K562 (cell line): ENCODE results near the gene NEU1. TPM values are rescaled to one million over a fixed set of nuclear protein-coding genes. Genes with fewer than 3 reads are reported as not detected.

Experiments
- ATAC-seq: fragments of 200-7000 bp; cut with Tn5 transposase; 3 replicates; pipeline ENCODE4 v1.9.1; 2020; ENCODE audit warnings: moderate library complexity
- BruUV-seq: library from RNA; stranded (reverse); fragments of 400-500 nt; replicated peaks from 2 replicates; lab custom pipeline; 2021; lab: Mats Ljungman, UMichigan
- CTCF ChIA-PET: fragments of 300-600 bp; formaldehyde crosslinking; extraction: SDS; loops from one replicate; lab custom pipeline; 2021; ENCODE audit warnings: low intra/inter-chr PET ratio; lab: Yijun Ruan, JAX
- POLR2A ChIA-PET: fragments of 300-600, 350-650 bp; sonication (Branson Sonifier 250); formaldehyde crosslinking; extraction: SDS; loops from one replicate; lab custom pipeline; 2021; ENCODE audit warnings: antibody characterized with exemption, inconsistent platforms; lab: Yijun Ruan, JAX
- DNase-seq, 4 experiments: peaks; one replicate each; pipeline versions ENCODE4 v3.0.0 to v3.0.0-alpha.2; 2011 to 2018; ENCODE audit warnings: low spot score in 3 of 4, mixed read lengths in 3 of 4; ENCODE audit errors: extremely low read depth in 1 of 4
- FAIRE-seq: peaks from 2 replicates; lab custom pipeline; 2011; peaks lifted over from hg19 to GRCh38; lab: Jason Lieb, UNC
- H2AFZ ChIP-seq: 2 replicates; pipeline ENCODE4 v1.6.0; 2011; ENCODE audit warnings: low read depth, low read length, control low read depth, inconsistent platforms
- H3K27ac ChIP-seq: fragments of 200-600 bp; 3 replicates; pipeline ENCODE4 v1.8.0; 2011; ENCODE audit warnings: low read depth, mild to moderate bottlenecking, control low read depth, inconsistent platforms, low read length, moderate library complexity, mixed read lengths; ENCODE audit errors: extremely low read depth
- H3K27me3 ChIP-seq, 2 experiments: fragments of 300-600 bp in 1 of 2; 2 replicates in 1 of 2; 3 replicates in 1 of 2; pipeline versions ENCODE4 v1.6.0 to v1.8.0; 2011; ENCODE audit warnings: inconsistent platforms in 2 of 2, low read length in 2 of 2, mild to moderate bottlenecking in 1 of 2, mixed read lengths in 1 of 2, moderate library complexity in 1 of 2; ENCODE audit not compliant: control insufficient read depth in 2 of 2, insufficient read depth in 2 of 2
- H3K36me3 ChIP-seq: fragments of 300-600 bp; 3 replicates; pipeline ENCODE4 v1.8.0; 2011; ENCODE audit warnings: mild to moderate bottlenecking, low read length, inconsistent platforms; ENCODE audit not compliant: control insufficient read depth, insufficient read depth
- H3K4me1 ChIP-seq, 2 experiments: fragments of 200-600 bp in 1 of 2; replicated peaks in 1 of 2; 2 replicates in 1 of 2; 3 replicates in 1 of 2; pipeline versions ENCODE4 v1.5.1 to v1.8.0; 2011; ENCODE audit warnings: inconsistent platforms in 2 of 2, low read length in 2 of 2, mild to moderate bottlenecking in 1 of 2, mixed read lengths in 1 of 2, moderate library complexity in 1 of 2; ENCODE audit not compliant: control insufficient read depth in 2 of 2, insufficient read depth in 2 of 2
- H3K4me2 ChIP-seq: 2 replicates; pipeline ENCODE4 v1.6.1; 2011; ENCODE audit warnings: low read length, control low read depth, inconsistent platforms, mixed read lengths; ENCODE audit not compliant: insufficient read depth
- H3K4me3 ChIP-seq: fragments of 200-600 bp; sonication (generic), shearing (Covaris generic); 2 replicates; pipeline ENCODE4 v1.5.1; 2016; ENCODE audit warnings: control low read depth, inconsistent platforms
- H3K79me2 ChIP-seq: fragments of 200-600 bp; 3 replicates; pipeline ENCODE4 v1.8.0; 2011; ENCODE audit warnings: low read length, inconsistent platforms; ENCODE audit not compliant: control insufficient read depth, insufficient read depth
- H3K9ac ChIP-seq, 2 experiments: 2 replicates each; pipeline versions ENCODE4 v1.6.0 to v1.6.1; 2011; ENCODE audit warnings: low read depth in 2 of 2, low read length in 2 of 2, control low read depth in 1 of 2, inconsistent platforms in 1 of 2, mild to moderate bottlenecking in 1 of 2, mixed read lengths in 1 of 2; ENCODE audit not compliant: insufficient read depth in 1 of 2
- H3K9me1 ChIP-seq: one replicate; pipeline ENCODE4 v1.6.0; 2011; ENCODE audit warnings: inconsistent platforms, mild to moderate bottlenecking, low read length, moderate library complexity; ENCODE audit not compliant: control insufficient read depth, insufficient read depth
- H3K9me3 ChIP-seq: replicated peaks from 2 replicates; pipeline ENCODE4 v1.5.1; 2011; ENCODE audit warnings: low read depth, low read length, inconsistent platforms; ENCODE audit not compliant: control insufficient read depth, insufficient read depth
- H4K20me1 ChIP-seq: replicated peaks from 2 replicates; pipeline ENCODE4 v1.6.1; 2011; ENCODE audit warnings: low read length, inconsistent platforms, mixed read lengths; ENCODE audit not compliant: control insufficient read depth, insufficient read depth
- AFF4 ChIP-seq: sonication (generic); formaldehyde crosslinking; IDR thresholded peaks from 2 replicates; pipeline ENCODE4 v1.8.0; 2023; ENCODE audit warnings: mild to moderate bottlenecking, missing genetic modification reagents
- CSDE1 ChIP-seq, 2 experiments: fragments of 450-650 bp; IDR thresholded peaks; 2 replicates each; pipeline ENCODE4 v1.6.1; 2016; ENCODE audit warnings: mild to moderate bottlenecking in 1 of 2
- CXXC5 ChIP-seq: fragments of 250-450 bp; sonication (Bioruptor Pico); IDR thresholded peaks from 2 replicates; pipeline ENCODE4 v1.8.0; 2022; ENCODE audit warnings: inconsistent platforms, mild to moderate bottlenecking, moderate library complexity
- DDX20 ChIP-seq: fragments of 450-650 bp; IDR thresholded peaks from 2 replicates; pipeline ENCODE4 v1.6.1; 2016; ENCODE audit warnings: missing genetic modification characterization, low read depth, mild to moderate bottlenecking, missing compliant biosample characterization, moderate library complexity
- DMBX1 ChIP-seq: fragments of 250-450 bp; sonication (Bioruptor Pico); IDR thresholded peaks from 2 replicates; pipeline ENCODE4 v1.8.0; 2022; ENCODE audit warnings: inconsistent platforms, mild to moderate bottlenecking, moderate library complexity, borderline replicate concordance
- FOXK1 ChIP-seq: sonication (generic); formaldehyde crosslinking; IDR thresholded peaks from 2 replicates; pipeline ENCODE4 v1.8.0; 2022; ENCODE audit warnings: missing genetic modification reagents, mild to moderate bottlenecking, borderline replicate concordance
- FOXP1 ChIP-seq: sonication (generic); formaldehyde crosslinking; IDR thresholded peaks from 2 replicates; pipeline ENCODE4 v1.8.0; 2022; ENCODE audit warnings: mild to moderate bottlenecking, missing genetic modification reagents
- FOXP4 ChIP-seq: sonication (generic); formaldehyde crosslinking; IDR thresholded peaks from 2 replicates; pipeline ENCODE4 v1.8.0; 2022; ENCODE audit warnings: mild to moderate bottlenecking, missing genetic modification reagents, borderline replicate concordance
- SMAD1 ChIP-seq: fragments of 150-350 bp; IDR thresholded peaks from 2 replicates; pipeline ENCODE4 v1.6.1; 2014; ENCODE audit warnings: low read length, low read depth; ENCODE audit not compliant: partially characterized antibody
- THRA ChIP-seq: fragments of 450-650 bp; IDR thresholded peaks from 2 replicates; pipeline ENCODE4 v1.6.1; 2017; ENCODE audit warnings: mild to moderate bottlenecking, moderate library complexity
- ZBED1 ChIP-seq: IDR thresholded peaks from 2 replicates; pipeline ENCODE4 v1.6.1; 2014
- WGBS: fragments of 100-300 bp; shearing (Covaris generic); methylation state at CpG from one replicate; pipeline ENCODE4 v1.1.6; 2016; ENCODE audit warnings: low coverage, mixed read lengths; ENCODE audit not compliant: insufficient coverage; ENCODE audit errors: missing lambda C conversion rate; 5-methylcytosine and 5-hydroxymethylcytosine counted together
- in situ Hi-C: fragments of 300-500 bp; cut with MboI; formaldehyde crosslinking; loops from 4 replicates; pipeline ENCODE4 v1.15.0; 2018; ENCODE audit warnings: inconsistent platforms, mixed read lengths
- intact Hi-C: fragments of 100-400 bp; cut with micrococcal nuclease; formaldehyde crosslinking; loops from 2 replicates; pipeline ENCODE4 v1.14.2; 2022
- polyA plus RNA-seq, 8 experiments: library from polyadenylated mRNA; depleted of rRNA in 4 of 8; stranded (reverse) in 5 of 8; unstranded in 3 of 8; fragments of >200 nt; fragmentation: Nextera tagmentation in 2 of 8; fragmentation: Illumina TruSeq in 1 of 8; extraction: Ambion mirVana in 2 of 8; extraction: Trizol in 1 of 8; gene quantifications; 2 replicates each; pipeline versions ENCODE4 v1.2.1 to v1.2.3, GENCODE V29; 2011 to 2014; ENCODE audit warnings: inconsistent platforms in 1 of 8, missing spikeins in 1 of 8
- total RNA-seq, 7 experiments: library from RNA; depleted of rRNA in 6 of 7; stranded (reverse); fragments of >200 nt in 6 of 7; fragmentation: Illumina TruSeq in 2 of 7; extraction: Trizol in 2 of 7; gene quantifications; 2 replicates each; pipeline versions ENCODE4 v1.2.1 to v1.2.3, GENCODE V29; 2011 to 2021; ENCODE audit warnings: low replicate concordance in 1 of 7

The NEU1 gene
- total and polyA plus RNA-seq, 9 of the 15 experiments (the other 6 are each of a cell fraction or from before 2014, with no cell fraction given), result 14.8 to 67.8 (median 51.0) TPM

GRCh38 chr6:31814677-31815024 is 48.0 kb downstream of the NEU1 start (continued):
- no peak for TF ChIP-seq AFF4
- no peak for TF ChIP-seq THRA
- TF ChIP-seq FOXP1, result no peak; the same call in 1 of the 2 replicates
- no peak for TF ChIP-seq CSDE1 (IDR thresholded peaks at IDR 0.05)

- ChIA-PET CTCF (no interaction called here), POLR2A (interaction anchor here (0.6 to 4.5 kb wide), 23 partner anchors 8 to 1188 kb away, joined by 3 to 93 read pairs (median 6); partner anchors contain the start of genes ABHD16A, C6orf47, CLIC1 and EHMT2)
- peak overlapping the region; percentile 29 for H3K4me3 ChIP-seq
- intact Hi-C loops (no loop called here), in situ Hi-C loops (no loop called here)
- peak overlapping the region; percentile 81 for H2AFZ ChIP-seq
- H3K4me2 ChIP-seq, result peak overlapping the region; percentile 74
- BruUV-seq, result no TSS peak
- peak overlapping the region; percentile 78 to 82; a peak in 3 of 4 replicates for H3K9ac ChIP-seq
- DNase-seq (no peak), ATAC-seq (no peak), FAIRE-seq (no peak)
- H3K27me3 ChIP-seq, result no peaks in the 10 kb centered on the region
- H3K79me2 ChIP-seq, result peaks cover 27% of the 10 kb centered on the region
- no peaks in the 10 kb centered on the region for H3K9me1 ChIP-seq
- peaks cover 11% of the 10 kb centered on the region for H3K36me3 ChIP-seq
- WGBS, result 44% methylated on average over 7 of the region's 7 CpGs
- H3K9me3 ChIP-seq, result no peaks in the 10 kb centered on the region
- peaks cover 12% of the 10 kb centered on the region for H4K20me1 ChIP-seq
- H3K4me1 ChIP-seq, result peaks cover 16 to 28% of the 10 kb centered on the region in 2 experiments
- peak overlapping the region; percentile 97 for H3K27ac ChIP-seq
- TF ChIP-seq DMBX1 (CRISPR knock-in tag), result peak; percentile 30; the same call in 1 of the 2 replicates
- TF ChIP-seq DDX20 (tag), result peak; percentile 78
- TF ChIP-seq SMAD1, result peak; percentile 15
- TF ChIP-seq ZBED1, result no peak
- 0 out of 2 replicates have a peak, but pooled peaks have one; percentile 44 for TF ChIP-seq FOXP4 (CRISPR knock-in tag)
- TF ChIP-seq FOXK1 (CRISPR knock-in tag), result peak; percentile 81; the same call in 1 of the 2 replicates
- 0 out of 2 replicates have a peak, but pooled peaks have one; percentile 3 for TF ChIP-seq CXXC5 (CRISPR knock-in tag)
Observed at GRCh38 chr6:31813465-31813849, 49.2 kb downstream of the NEU1 start.
